Tongue (tissue), 2 donors: Measurements from ENCODE around the gene TRAPPC4. TPM values are rescaled to one million over a fixed set of nuclear protein-coding genes. Genes with fewer than 3 reads are reported as not detected.

ENCODE experiments used
- small RNA-seq: library from RNA; depleted of rRNA; stranded (forward); fragments of <200 nt; gene quantifications from one replicate; pipeline ENCODE3, GENCODE V24; 2014; ENCODE audit warnings: low replicate concordance
- total RNA-seq: library from RNA; depleted of rRNA; stranded (reverse); fragments of >200 nt; gene quantifications from one replicate; pipeline ENCODE4 v1.2.3, GENCODE V29; 2014

Gene TRAPPC4
- total RNA-seq, 1 donor from 2014 or later = 29.2 TPM

Small RNA genes within 50 kb of the gene (small RNA-seq; reads per million reads assigned to genes)
- gene AP003392.2 = not detected
- gene RF00017 = not detected
- not detected for gene RF00019

Other genes starting within 250 kb of the TRAPPC4 start
- 166 TPM for gene DDX6, start 227.6 kb upstream of the TRAPPC4 start, total RNA-seq
- 0.10 TPM for gene CXCR5, start 134.9 kb upstream of the TRAPPC4 start, total RNA-seq
- 37.5 TPM for gene BCL9L, start 92.8 kb upstream of the TRAPPC4 start, total RNA-seq
- gene UPK2, start 62.5 kb upstream of the TRAPPC4 start, total RNA-seq = not detected
- not detected for gene FOXR1, start 47.0 kb upstream of the TRAPPC4 start, total RNA-seq
- 31.6 TPM for gene CENATAC, start 20.6 kb upstream of the TRAPPC4 start, total RNA-seq
- gene RPS25, start 423 bp upstream of the TRAPPC4 start, total RNA-seq = 2,908 TPM
- gene SLC37A4, start 12.1 kb downstream of the TRAPPC4 start, total RNA-seq = 8.8 TPM
- 52.7 TPM for gene HYOU1, start 38.4 kb downstream of the TRAPPC4 start, total RNA-seq
- gene VPS11, start 49.1 kb downstream of the TRAPPC4 start, total RNA-seq = 29.7 TPM
- gene HMBS, start 66.1 kb downstream of the TRAPPC4 start, total RNA-seq = 21.0 TPM
- gene DPAGT1, start 83.1 kb downstream of the TRAPPC4 start, total RNA-seq = 8.0 TPM
- gene C2CD2L, start 88.6 kb downstream of the TRAPPC4 start, total RNA-seq = 5.6 TPM
- 14.7 TPM for gene HINFP, start 102.8 kb downstream of the TRAPPC4 start, total RNA-seq
- 0.31 TPM for gene ABCG4, start 130.3 kb downstream of the TRAPPC4 start, total RNA-seq
- gene NLRX1, start 150.0 kb downstream of the TRAPPC4 start, total RNA-seq = 35.4 TPM
- not detected for gene NHERF4, start 166.7 kb downstream of the TRAPPC4 start, total RNA-seq
- gene CBL, start 187.6 kb downstream of the TRAPPC4 start, total RNA-seq = 10.9 TPM